GM23338 (cell line): ENCODE measurements around the gene UNKL. TPM values are rescaled to one million over a fixed set of nuclear protein-coding genes. Genes with fewer than 3 reads are reported as not detected.

Source experiments
- ATAC-seq: fragments of 200-7000 bp; cut with Tn5 transposase; 3 replicates; pipeline ENCODE4 v1.9.1; 2020
- DNase-seq: peaks from one replicate; pipeline ENCODE4 v3.0.0-alpha.2; 2015; ENCODE audit warnings: low spot score
- H2AFZ ChIP-seq: fragments of 200-600 bp; sonication (generic); 2 replicates; pipeline ENCODE4 v1.8.0; 2016; ENCODE audit warnings: antibody characterized with exemption, mild to moderate bottlenecking, moderate library complexity
- H3F3A ChIP-seq: fragments of 200-600 bp; sonication (generic); replicated peaks from 2 replicates; pipeline ENCODE4 v1.8.0; 2017; ENCODE audit warnings: antibody characterized with exemption, mixed run types, low read depth
- H3K27ac ChIP-seq: fragments of 200-600 bp; sonication (generic); 2 replicates; pipeline ENCODE4 v1.6.1; 2016; ENCODE audit warnings: low read depth
- H3K27me3 ChIP-seq: fragments of 200-600 bp; sonication (generic); 2 replicates; pipeline ENCODE4 v1.8.0; 2016; ENCODE audit warnings: mild to moderate bottlenecking, mixed run types, moderate library complexity; ENCODE audit not compliant: insufficient read depth
- H3K36me3 ChIP-seq: fragments of 200-600 bp; sonication (generic); 2 replicates; pipeline ENCODE4 v1.8.0; 2016; ENCODE audit warnings: mild to moderate bottlenecking; ENCODE audit not compliant: insufficient read depth
- H3K4me1 ChIP-seq: fragments of 200-600 bp; sonication (generic); 2 replicates; pipeline ENCODE4 v1.8.0; 2016; ENCODE audit warnings: mild to moderate bottlenecking, moderate library complexity; ENCODE audit not compliant: insufficient read depth
- H3K4me2 ChIP-seq: fragments of 200-600 bp; sonication (generic); 2 replicates; pipeline ENCODE4 v1.7.1; 2017; ENCODE audit warnings: mixed run types
- H3K4me3 ChIP-seq: fragments of 200-600 bp; sonication (generic); 2 replicates; pipeline ENCODE4 v1.6.1; 2016; ENCODE audit warnings: mixed run types
- H3K79me2 ChIP-seq: fragments of 200-600 bp; sonication (generic); replicated peaks from 2 replicates; pipeline ENCODE4 v1.8.0; 2017; ENCODE audit warnings: mild to moderate bottlenecking; ENCODE audit not compliant: insufficient read depth
- H3K9me2 ChIP-seq: fragments of 200-600 bp; sonication (generic); 2 replicates; pipeline ENCODE4 v1.8.0; 2017; ENCODE audit not compliant: insufficient read depth
- H4K20me1 ChIP-seq: fragments of 200-600 bp; sonication (generic); replicated peaks from 2 replicates; pipeline ENCODE4 v1.8.0; 2017; ENCODE audit warnings: mild to moderate bottlenecking; ENCODE audit not compliant: insufficient read depth
- H3K27ac Mint-ChIP-seq: 2 replicates; pipeline ENCODE4 v1.8.0; 2020; ENCODE audit warnings: inconsistent platforms, mild to moderate bottlenecking, moderate library complexity, mixed read lengths
- H3K27me3 Mint-ChIP-seq: 3 replicates; pipeline ENCODE4 v1.8.0; 2022; ENCODE audit warnings: low read depth, mild to moderate bottlenecking, moderate library complexity, mixed read lengths, inconsistent platforms; ENCODE audit not compliant: insufficient read depth, poor library complexity
- H3K36me3 Mint-ChIP-seq: 3 replicates; pipeline ENCODE4 v1.8.0; 2021; ENCODE audit warnings: low read depth, mild to moderate bottlenecking, inconsistent platforms, moderate library complexity, mixed read lengths
- H3K4me1 Mint-ChIP-seq: 3 replicates; pipeline ENCODE4 v1.8.0; 2020; ENCODE audit warnings: mild to moderate bottlenecking, inconsistent platforms, mixed read lengths
- H3K4me3 Mint-ChIP-seq: 3 replicates; pipeline ENCODE4 v1.8.0; 2021; ENCODE audit warnings: moderate library complexity, mild to moderate bottlenecking, inconsistent platforms, mixed read lengths
- H3K9me3 Mint-ChIP-seq: 3 replicates; pipeline ENCODE4 v1.8.0; 2020; ENCODE audit warnings: moderate library complexity, mild to moderate bottlenecking, inconsistent platforms, mixed read lengths
- CREB1 ChIP-seq: fragments of 250-450 bp; sonication (Bioruptor Pico); IDR thresholded peaks from 2 replicates; pipeline ENCODE4 v1.5.0; 2020; ENCODE audit warnings: low read depth, mild to moderate bottlenecking, moderate library complexity
- CTCF ChIP-seq, 2 experiments: fragments of 200-600 bp in 1 of 2; sonication (generic) in 1 of 2; conservative IDR thresholded peaks; 2 replicates each; pipeline versions ENCODE4 v1.5.1 to v1.6.1; 2016 to 2017; ENCODE audit warnings: antibody characterized with exemption in 2 of 2, low read depth in 2 of 2, mild to moderate bottlenecking in 2 of 2, moderate library complexity in 1 of 2
- ETS1 ChIP-seq: IDR thresholded peaks from 2 replicates; pipeline ENCODE4 v1.6.1; 2016; ENCODE audit warnings: antibody characterized with exemption
- EZH2 ChIP-seq: fragments of 200-600 bp; sonication (generic); IDR thresholded peaks from one replicate; pipeline ENCODE4 v1.8.0; 2017; ENCODE audit warnings: antibody characterized with exemption, mild to moderate bottlenecking, low read depth; ENCODE audit not compliant: unreplicated experiment
- EZH2phosphoT487 ChIP-seq: fragments of 200-600 bp; sonication (generic); IDR thresholded peaks from one replicate; pipeline ENCODE4 v1.8.1; 2018; ENCODE audit warnings: antibody characterized with exemption; ENCODE audit not compliant: unreplicated experiment
- JUNB ChIP-seq: IDR thresholded peaks from one replicate; pipeline ENCODE4 v1.6.1; 2016; ENCODE audit warnings: antibody characterized with exemption; ENCODE audit not compliant: unreplicated experiment
- NANOG ChIP-seq: IDR thresholded peaks from 2 replicates; pipeline ENCODE4 v1.6.1; 2016; ENCODE audit warnings: antibody characterized with exemption, borderline replicate concordance
- POLR2AphosphoS5 ChIP-seq: IDR thresholded peaks from 2 replicates; pipeline ENCODE4 v1.6.1; 2016; ENCODE audit warnings: antibody characterized with exemption, low read depth
- STAT1 ChIP-seq: IDR thresholded peaks from one replicate; pipeline ENCODE4 v1.6.1; 2016; ENCODE audit warnings: antibody characterized with exemption; ENCODE audit not compliant: unreplicated experiment
- ZNF114 ChIP-seq: fragments of 250-450 bp; sonication (Bioruptor Pico); IDR thresholded peaks from 2 replicates; pipeline ENCODE4 v1.5.0; 2020; ENCODE audit warnings: mild to moderate bottlenecking, moderate library complexity
- polyA plus RNA-seq: library from polyadenylated mRNA; unstranded; fragments of >200 nt; fragmentation: Nextera tagmentation; extraction: Ambion mirVana; gene quantifications from 2 replicates; pipeline ENCODE4 v1.2.1, GENCODE V29; 2016
- total RNA-seq: library from RNA; depleted of rRNA; stranded (reverse); fragments of >200 nt; shearing (Covaris generic); gene quantifications from 2 replicates; pipeline ENCODE4 v1.2.3, GENCODE V29; 2014
- TF ChIP-seq, protein P1 (sequence below): IDR thresholded peaks from one replicate; pipeline ENCODE4 v1.6.1; 2018; ENCODE audit warnings: antibody characterized with exemption; ENCODE audit not compliant: unreplicated experiment

The UNKL gene
- total and polyA plus RNA-seq, 2 experiments from 2014 or later, result 16.7 to 28.7 TPM

GRCh38 chr16:1325261-1325660 is 89.2 kb downstream of the UNKL start (continued):
- TF ChIP-seq, protein P1, sequence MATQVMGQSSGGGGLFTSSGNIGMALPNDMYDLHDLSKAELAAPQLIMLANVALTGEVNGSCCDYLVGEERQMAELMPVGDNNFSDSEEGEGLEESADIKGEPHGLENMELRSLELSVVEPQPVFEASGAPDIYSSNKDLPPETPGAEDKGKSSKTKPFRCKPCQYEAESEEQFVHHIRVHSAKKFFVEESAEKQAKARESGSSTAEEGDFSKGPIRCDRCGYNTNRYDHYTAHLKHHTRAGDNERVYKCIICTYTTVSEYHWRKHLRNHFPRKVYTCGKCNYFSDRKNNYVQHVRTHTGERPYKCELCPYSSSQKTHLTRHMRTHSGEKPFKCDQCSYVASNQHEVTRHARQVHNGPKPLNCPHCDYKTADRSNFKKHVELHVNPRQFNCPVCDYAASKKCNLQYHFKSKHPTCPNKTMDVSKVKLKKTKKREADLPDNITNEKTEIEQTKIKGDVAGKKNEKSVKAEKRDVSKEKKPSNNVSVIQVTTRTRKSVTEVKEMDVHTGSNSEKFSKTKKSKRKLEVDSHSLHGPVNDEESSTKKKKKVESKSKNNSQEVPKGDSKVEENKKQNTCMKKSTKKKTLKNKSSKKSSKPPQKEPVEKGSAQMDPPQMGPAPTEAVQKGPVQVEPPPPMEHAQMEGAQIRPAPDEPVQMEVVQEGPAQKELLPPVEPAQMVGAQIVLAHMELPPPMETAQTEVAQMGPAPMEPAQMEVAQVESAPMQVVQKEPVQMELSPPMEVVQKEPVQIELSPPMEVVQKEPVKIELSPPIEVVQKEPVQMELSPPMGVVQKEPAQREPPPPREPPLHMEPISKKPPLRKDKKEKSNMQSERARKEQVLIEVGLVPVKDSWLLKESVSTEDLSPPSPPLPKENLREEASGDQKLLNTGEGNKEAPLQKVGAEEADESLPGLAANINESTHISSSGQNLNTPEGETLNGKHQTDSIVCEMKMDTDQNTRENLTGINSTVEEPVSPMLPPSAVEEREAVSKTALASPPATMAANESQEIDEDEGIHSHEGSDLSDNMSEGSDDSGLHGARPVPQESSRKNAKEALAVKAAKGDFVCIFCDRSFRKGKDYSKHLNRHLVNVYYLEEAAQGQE, result no peak
- TF ChIP-seq CREB1 (CRISPR knock-in tag) (no peak), EZH2 (no peak), STAT1 (no peak), ETS1 (no peak)

GRCh38 chr16:1324286-1324826 is 90.1 kb downstream of the UNKL start:
- Histone ChIP-seq H3F3A (peaks cover 11% of the 10 kb centered on the region; the same call in 1 of the 2 replicates), H4K20me1 (peaks cover 8% of the 10 kb centered on the region; the same call in 1 of the 2 replicates), H3K4me3 (no peak overlapping the region), H3K4me1 (no peaks in the 10 kb centered on the region), H3K9me2 (no peaks in the 10 kb centered on the region), H2AFZ (no peak overlapping the region), H3K36me3 (peaks cover 10% of the 10 kb centered on the region; the same call in 1 of the 2 replicates), H3K79me2 (0 out of 2 replicates have a peak, but pooled peaks cover 10% of the 10 kb centered on the region), H3K27me3 (no peaks in the 10 kb centered on the region), H3K27ac (no peak overlapping the region), H3K4me2 (no peak overlapping the region)
- Mint-ChIP-seq H3K27ac (no peak overlapping the region), H3K36me3 (peaks cover 50% of the 10 kb centered on the region), H3K4me1 (peaks cover 7% of the 10 kb centered on the region), H3K4me3 (no peak overlapping the region), H3K9me3 (no peaks in the 10 kb centered on the region), H3K27me3 (peaks cover 10% of the 10 kb centered on the region)
- no peak for DNase-seq
- ATAC-seq, result peak; percentile 5
- TF ChIP-seq STAT1 (no peak), CTCF (conservative IDR thresholded peaks at IDR 0.05; ENCODE audit: low read depth in 2 of 2) (no peak), NANOG (no peak), EZH2phosphoT487 (no peak), ETS1 (no peak), ZNF114 (CRISPR knock-in tag) (no peak), JUNB (no peak), POLR2AphosphoS5 (no peak; the same call in 1 of the 2 replicates), EZH2 (no peak), CREB1 (CRISPR knock-in tag) (no peak)
- TF ChIP-seq, protein P1, result no peak
